Measurements from ENCODE around the gene NFIA. TPM values are rescaled to one million over a fixed set of nuclear protein-coding genes. Genes with fewer than 3 reads are reported as not detected.

The NFIA gene
- total and polyA plus RNA-seq, 2 of the 13 experiments (the other 11 are each of a cell fraction or from before 2014, with no cell fraction given) = 14.7 to 28.5 TPM

- TF ChIP-seq PAXIP1 (CRISPR knock-in tag; conservative IDR thresholded peaks at IDR 0.05) (peak; percentile 51; the same call in 1 of the 2 replicates), SIX4 (CRISPR knock-in tag; IDR thresholded peaks at IDR 0.05) (no peak), NFYC (CRISPR knock-in tag; IDR thresholded peaks at IDR 0.05) (peak; percentile 10; the same call in 1 of the 2 replicates), TFAP4 (IDR thresholded peaks at IDR 0.05; ENCODE audit: borderline replicate concordance, low read depth) (peak; percentile 72), ESRRA (CRISPR knock-in tag; IDR thresholded peaks at IDR 0.05; ENCODE audit: low read depth) (no peak), ZNF468 (CRISPR knock-in tag; IDR thresholded peaks at IDR 0.05) (no peak), SCMH1 (CRISPR knock-in tag; IDR thresholded peaks at IDR 0.05; ENCODE audit: borderline replicate concordance) (no peak), ZNF367 (CRISPR knock-in tag; IDR thresholded peaks at IDR 0.05; ENCODE audit: borderline replicate concordance) (no peak), KLF15 (CRISPR knock-in tag; IDR thresholded peaks at IDR 0.05; ENCODE audit: borderline replicate concordance) (no peak), NFIB (CRISPR knock-in tag; IDR thresholded peaks at IDR 0.05; ENCODE audit: borderline replicate concordance) (no peak), EZH2 (conservative IDR thresholded peaks at IDR 0.05; ENCODE audit: low read depth, low read length) (no peak), ZNF362 (CRISPR knock-in tag; IDR thresholded peaks at IDR 0.05; ENCODE audit: borderline replicate concordance) (peak; percentile 61; the same call in 1 of the 2 replicates), KMT2B (CRISPR knock-in tag; IDR thresholded peaks at IDR 0.05) (no peak), PPARG (CRISPR knock-in tag; conservative IDR thresholded peaks at IDR 0.05) (peak; percentile 47; the same call in 1 of the 2 replicates), HINFP (CRISPR knock-in tag; IDR thresholded peaks at IDR 0.05; ENCODE audit: low read depth) (no peak), TBX2 (CRISPR knock-in tag; IDR thresholded peaks at IDR 0.05; ENCODE audit: borderline replicate concordance) (peak; percentile 69), JUND (CRISPR knock-in tag; IDR thresholded peaks at IDR 0.05) (no peak; the same call in 1 of the 2 replicates), ZNF776 (CRISPR knock-in tag; IDR thresholded peaks at IDR 0.05) (no peak), SMAD3 (CRISPR knock-in tag; IDR thresholded peaks at IDR 0.05) (0 out of 2 replicates have a peak, but pooled peaks have one; percentile 37), TAF15 (IDR thresholded peaks at IDR 0.05; ENCODE audit: low read depth, low read length, poor library complexity, severe bottlenecking) (no peak), RBM39 (IDR thresholded peaks at IDR 0.05; ENCODE audit: low read depth, low read length, poor library complexity, severe bottlenecking) (peak; percentile 46), ZNF33B (CRISPR knock-in tag; IDR thresholded peaks at IDR 0.05) (no peak), EED (CRISPR knock-in tag; IDR thresholded peaks at IDR 0.05) (no peak)
Measured at GRCh38 chr1:61049850-61050540, 32.4 kb upstream of the NFIA start (continued).
